ENCODE data around the gene PLTP.
"Not testable (repeated sequence)": the region's sequence is repeated elsewhere in the genome, so short reads cannot be mapped to it uniquely, and the experiment has no call there.

The PLTP gene
- total RNA-seq, result 0 to 0.35 reads per million in 2 donors

- DNase-seq, result peak; percentile 20
Measured at GRCh38 chr20:45911486-45912343, at the start of gene PLTP. PLTP (minus strand) TSS chr20:45912155; CDS start chr20:45911452, 703 bp downstream.

- DNase-seq, result no peak
Measured at GRCh38 chr20:45959956-45960630, 48.1 kb upstream of the PLTP start.

GRCh38 chr20:45959126-45959525, 47.2 kb upstream of the PLTP start:
- DNase-seq, result no peak

- DNase-seq, result no peak
Measured at GRCh38 chr20:45958593-45958992, 46.6 kb upstream of the PLTP start.

- no peak for DNase-seq
Measured at GRCh38 chr20:45957021-45957941, 45.3 kb upstream of the PLTP start.

GRCh38 chr20:45956326-45956725, 44.4 kb upstream of the PLTP start:
- not testable (repeated sequence) for DNase-seq

GRCh38 chr20:45953672-45954071, 41.7 kb upstream of the PLTP start:
- no peak for DNase-seq

GRCh38 chr20:45952861-45953260, 40.9 kb upstream of the PLTP start:
- no peak for DNase-seq

- no peak for DNase-seq
Measured at GRCh38 chr20:45951925-45952834, 40.2 kb upstream of the PLTP start.

GRCh38 chr20:45950330-45950646, 38.3 kb upstream of the PLTP start:
- no peak for DNase-seq

GRCh38 chr20:45949542-45950329, 37.8 kb upstream of the PLTP start:
- DNase-seq, result no peak

- DNase-seq, result no peak
Measured at GRCh38 chr20:45948742-45949541, 37.0 kb upstream of the PLTP start.

GRCh38 chr20:45948261-45948733, 36.3 kb upstream of the PLTP start:
- DNase-seq, result no peak

GRCh38 chr20:45947110-45947866, 35.3 kb upstream of the PLTP start:
- no peak for DNase-seq

- DNase-seq, result no peak
Measured at GRCh38 chr20:45946149-45946970, 34.4 kb upstream of the PLTP start.

- DNase-seq, result no peak
Measured at GRCh38 chr20:45945678-45946148, 33.8 kb upstream of the PLTP start.

GRCh38 chr20:45944965-45945677, 33.2 kb upstream of the PLTP start:
- no peak for DNase-seq

All from T-helper 9 cell (primary cell).